NCI-H446 treated with DMSO at 0.1 percent for 48 hours (cell line): ENCODE data around the gene RABGAP1L.

Source experiments
- DNase-seq: peaks from one replicate; lab custom pipeline; 2025; lab: John Stamatoyannopoulos, UW

The RABGAP1L gene

GRCh38 chr1:174719194-174719593, 559.9 kb downstream of the RABGAP1L start:
- no peak for DNase-seq

- DNase-seq = no peak
Measured at GRCh38 chr1:174720618-174721017, 561.3 kb downstream of the RABGAP1L start.

GRCh38 chr1:174721246-174721645, 561.9 kb downstream of the RABGAP1L start:
- no peak for DNase-seq

GRCh38 chr1:174723816-174724215, 564.5 kb downstream of the RABGAP1L start:
- no peak for DNase-seq

- no peak for DNase-seq
Measured at GRCh38 chr1:174724219-174724618, 564.9 kb downstream of the RABGAP1L start.

GRCh38 chr1:174726167-174726879, 567.0 kb downstream of the RABGAP1L start:
- peak; percentile 51 for DNase-seq

- no peak for DNase-seq
Measured at GRCh38 chr1:174726880-174727585, 567.7 kb downstream of the RABGAP1L start.

GRCh38 chr1:174734270-174734669, 575.0 kb downstream of the RABGAP1L start:
- DNase-seq = no peak

- no peak for DNase-seq
Measured at GRCh38 chr1:174736831-174737230, 577.5 kb downstream of the RABGAP1L start.

- no peak for DNase-seq
Measured at GRCh38 chr1:174740249-174740968, 581.1 kb downstream of the RABGAP1L start.

GRCh38 chr1:174742805-174743653, 583.7 kb downstream of the RABGAP1L start:
- no peak for DNase-seq

- peak; percentile 58 for DNase-seq
Measured at GRCh38 chr1:174743654-174744561, 584.6 kb downstream of the RABGAP1L start.

GRCh38 chr1:174744886-174745285, 585.6 kb downstream of the RABGAP1L start:
- no peak for DNase-seq

GRCh38 chr1:174746024-174746808, 586.9 kb downstream of the RABGAP1L start:
- DNase-seq = no peak

GRCh38 chr1:174747613-174748012, 588.3 kb downstream of the RABGAP1L start:
- DNase-seq = no peak

- no peak for DNase-seq
Measured at GRCh38 chr1:174748586-174748985, 589.3 kb downstream of the RABGAP1L start.

GRCh38 chr1:174753131-174753530, 593.8 kb downstream of the RABGAP1L start:
- DNase-seq = no peak

GRCh38 chr1:174761335-174761734, 602.0 kb downstream of the RABGAP1L start:
- DNase-seq = no peak

- no peak for DNase-seq
Measured at GRCh38 chr1:174761901-174762585, 602.7 kb downstream of the RABGAP1L start.
